GM19240 (cell line): ENCODE measurements around the gene CAMTA1.

Source experiments
- DNase-seq: peaks from one replicate; pipeline ENCODE4 v3.0.0; 2011; ENCODE audit warnings: low spot score; ENCODE audit not compliant: insufficient read length

CAMTA1 gene

DNA sequence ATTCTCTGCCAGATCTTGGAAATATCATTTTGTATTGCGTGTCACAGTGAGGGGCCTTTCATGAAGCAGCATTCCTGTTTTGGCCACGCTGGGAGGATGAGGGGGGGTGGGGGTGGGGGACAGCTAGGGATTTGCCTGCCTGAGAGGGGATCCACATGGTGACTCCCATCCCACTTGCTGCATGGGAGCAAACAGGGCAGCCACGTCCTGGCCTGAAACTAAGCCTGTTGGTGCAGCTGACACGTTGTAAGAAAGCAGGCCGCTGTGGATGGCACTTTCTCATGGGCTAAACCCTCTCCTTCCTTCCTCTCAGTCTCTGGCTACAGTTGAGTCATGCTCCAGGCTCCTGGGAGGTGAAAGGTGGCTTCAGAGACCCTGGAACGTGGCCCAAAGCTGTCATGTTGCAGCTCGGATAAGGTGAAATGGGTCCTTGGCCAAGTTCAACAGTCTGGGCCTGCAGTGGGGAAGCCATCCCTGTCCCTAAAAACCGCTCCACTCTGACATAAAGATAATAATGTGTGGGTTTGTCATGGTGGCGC, 639.2 kb downstream of the CAMTA1 start:
- no peak for DNase-seq

DNA sequence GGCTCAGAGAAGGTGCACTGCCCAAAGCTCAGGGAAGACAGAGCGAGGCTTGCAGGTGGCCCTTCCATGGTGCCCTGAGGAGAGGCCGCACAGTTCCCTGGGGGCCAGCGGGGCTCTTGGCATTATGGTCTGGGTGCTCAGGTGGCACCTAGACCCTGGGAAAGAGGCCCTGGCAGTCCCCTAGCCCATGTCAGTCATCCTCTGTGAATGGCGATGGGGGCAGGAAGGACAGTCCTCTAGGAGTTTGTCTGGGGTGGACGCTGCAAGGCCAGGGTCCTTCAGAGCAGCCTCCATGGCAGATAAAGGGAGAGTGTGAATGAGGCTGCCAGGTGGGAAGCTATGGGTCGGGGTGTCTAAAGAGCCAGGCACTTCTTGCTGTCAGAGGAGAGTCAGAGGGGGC, 640.0 kb downstream of the CAMTA1 start:
- DNase-seq, result no peak

DNA sequence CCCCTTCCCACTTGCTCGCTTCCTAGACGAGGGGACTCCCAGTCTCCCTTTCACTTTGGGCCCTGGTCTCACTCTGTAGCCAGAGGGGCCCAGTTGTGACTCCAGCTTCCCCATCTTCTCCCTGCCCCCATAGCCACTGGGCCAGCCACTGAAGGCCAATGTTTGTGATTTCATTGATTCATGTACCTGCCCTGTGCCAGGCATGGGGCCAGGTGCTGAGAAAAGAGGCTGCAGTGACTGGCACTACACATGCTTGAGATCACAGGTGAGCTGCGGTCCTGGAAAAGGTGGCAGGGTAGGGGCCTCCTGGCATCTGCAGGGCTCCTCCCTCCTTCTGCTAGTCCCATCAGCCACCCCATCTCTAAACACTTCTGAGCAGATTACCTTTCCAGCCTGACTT, 640.5 kb downstream of the CAMTA1 start:
- DNase-seq, result no peak

DNA sequence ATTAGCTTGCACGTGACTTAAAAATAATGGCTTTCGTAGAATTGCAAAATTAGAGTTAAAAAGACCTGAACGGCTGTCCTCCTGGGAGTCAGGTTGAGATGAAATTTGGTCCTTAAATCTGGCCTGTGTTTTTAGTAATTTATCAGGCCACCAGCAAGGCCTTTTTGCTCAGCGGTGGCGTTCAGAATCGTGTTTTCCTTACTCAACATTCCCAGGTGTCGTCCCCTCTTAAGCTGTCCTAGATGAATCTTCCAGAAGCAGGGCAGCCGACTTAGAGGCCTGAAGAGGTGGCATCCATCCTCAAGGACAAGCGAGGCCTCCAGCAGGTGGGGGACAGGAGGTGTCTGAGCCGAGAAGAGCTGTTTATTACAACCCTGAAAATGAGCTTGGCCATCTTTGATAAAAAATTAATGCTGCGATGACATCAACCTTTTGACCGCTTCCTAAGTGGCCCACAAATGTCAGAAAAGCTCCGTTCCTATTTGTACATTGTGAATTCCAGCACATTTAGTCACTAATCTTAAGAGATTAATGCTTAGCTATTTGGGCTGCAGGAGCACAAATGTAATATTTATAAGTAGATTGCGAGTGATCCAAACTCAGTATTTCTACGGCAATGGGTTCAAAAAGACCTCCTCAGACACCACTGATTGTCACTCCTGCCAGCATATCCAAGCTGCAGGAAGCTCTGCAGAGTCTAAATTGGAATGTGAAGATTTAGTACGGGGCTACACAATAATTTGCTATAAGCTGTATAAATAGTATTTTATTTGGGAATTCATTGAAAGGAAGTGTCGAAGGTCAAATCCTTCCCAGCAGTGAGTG, 641.7 kb downstream of the CAMTA1 start:
- DNase-seq, result no peak

DNA sequence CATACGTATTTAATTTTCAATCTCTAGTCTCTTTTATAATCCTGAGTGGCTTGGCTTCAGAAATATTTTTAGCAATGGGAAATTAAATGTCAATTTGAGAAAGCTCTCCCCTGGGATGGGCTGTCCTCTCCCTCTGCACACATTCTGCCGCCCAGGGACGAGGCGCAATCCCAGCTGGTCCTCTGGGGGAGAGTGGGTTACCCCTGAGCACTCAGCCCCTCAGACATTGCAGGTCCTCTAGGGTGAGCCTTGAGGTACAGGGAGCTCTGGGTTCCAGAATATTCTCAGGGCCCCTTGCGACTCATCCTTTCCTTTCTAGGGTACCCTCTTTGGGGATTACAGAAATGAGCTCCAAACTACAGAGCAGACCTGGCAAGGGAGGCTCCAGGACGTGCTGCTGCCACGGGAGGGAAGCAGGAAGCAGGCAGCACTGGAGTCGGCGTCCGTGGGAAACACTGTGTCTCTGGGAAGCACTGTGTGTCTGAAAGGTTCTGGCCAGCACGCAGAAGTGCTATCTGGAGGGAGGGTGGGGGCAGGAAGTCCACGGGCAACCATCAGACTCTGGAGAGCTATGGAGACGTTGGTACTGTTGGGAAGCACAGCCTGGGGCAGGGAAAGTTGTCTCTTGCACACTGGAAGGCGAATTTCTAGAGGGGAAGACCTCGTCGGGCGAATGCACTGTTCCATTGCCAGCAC, 642.5 kb downstream of the CAMTA1 start:
- DNase-seq, result no peak

DNA sequence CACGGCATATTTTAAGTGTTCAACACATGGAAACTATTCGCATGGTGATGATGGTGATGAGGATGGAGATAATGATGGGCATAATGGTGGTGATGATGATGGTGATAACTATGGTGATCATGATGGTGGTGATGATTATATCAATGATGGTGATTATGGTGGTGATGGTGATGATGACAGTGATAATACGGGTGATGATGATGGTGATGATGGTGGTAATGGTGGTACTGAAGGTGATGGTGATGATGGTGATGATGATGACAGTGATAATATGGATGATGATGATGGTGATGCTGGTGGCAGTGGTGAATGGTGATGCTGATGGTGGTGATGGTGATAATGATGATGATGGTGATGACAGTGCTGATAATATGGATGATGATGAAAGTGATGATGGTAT, 644.0 kb downstream of the CAMTA1 start:
- no peak for DNase-seq

DNA sequence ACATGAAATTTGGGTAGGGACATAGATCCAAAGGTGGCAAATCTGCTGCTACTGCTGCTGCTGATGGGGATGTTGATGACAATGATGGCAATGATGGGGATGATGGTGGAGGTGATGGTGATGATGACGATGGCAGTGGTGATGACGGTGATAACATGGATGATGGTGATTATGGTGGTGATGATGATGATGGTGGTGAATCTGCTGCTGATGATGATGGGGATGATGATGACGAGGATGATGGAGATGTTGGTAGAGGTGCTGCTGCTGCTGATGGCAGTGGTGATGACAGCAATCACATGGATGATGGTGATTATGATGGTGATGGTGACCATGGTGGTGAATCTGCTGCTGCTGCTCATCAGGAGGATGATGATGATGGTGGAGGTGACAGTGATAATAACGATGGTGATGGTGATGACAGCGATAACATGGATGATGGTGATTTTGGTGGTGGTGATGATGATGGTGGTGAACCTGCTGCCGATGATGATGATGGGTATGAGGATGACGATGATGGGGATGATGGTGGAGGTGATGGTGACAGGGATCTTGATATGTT, 644.9 kb downstream of the CAMTA1 start:
- no peak for DNase-seq

DNA sequence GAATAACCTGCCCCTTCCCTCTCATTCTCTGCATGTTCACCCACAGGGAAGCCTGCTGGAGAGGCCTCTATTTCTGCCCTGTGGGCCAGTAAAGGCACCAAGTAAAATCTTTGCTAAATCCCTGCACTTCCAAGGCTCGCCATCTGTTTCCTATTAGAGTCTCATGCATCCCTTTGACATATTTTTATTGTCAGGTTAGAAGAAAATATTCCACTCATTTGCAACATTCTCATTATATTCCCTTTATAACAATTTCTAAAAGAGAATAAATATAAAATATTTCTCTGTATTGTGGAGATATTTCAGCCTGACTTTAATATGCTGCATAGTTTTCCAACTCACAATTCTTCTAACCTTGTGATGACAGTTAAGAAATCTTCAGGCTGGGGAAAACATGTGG, 645.4 kb downstream of the CAMTA1 start:
- DNase-seq, result no peak

DNA sequence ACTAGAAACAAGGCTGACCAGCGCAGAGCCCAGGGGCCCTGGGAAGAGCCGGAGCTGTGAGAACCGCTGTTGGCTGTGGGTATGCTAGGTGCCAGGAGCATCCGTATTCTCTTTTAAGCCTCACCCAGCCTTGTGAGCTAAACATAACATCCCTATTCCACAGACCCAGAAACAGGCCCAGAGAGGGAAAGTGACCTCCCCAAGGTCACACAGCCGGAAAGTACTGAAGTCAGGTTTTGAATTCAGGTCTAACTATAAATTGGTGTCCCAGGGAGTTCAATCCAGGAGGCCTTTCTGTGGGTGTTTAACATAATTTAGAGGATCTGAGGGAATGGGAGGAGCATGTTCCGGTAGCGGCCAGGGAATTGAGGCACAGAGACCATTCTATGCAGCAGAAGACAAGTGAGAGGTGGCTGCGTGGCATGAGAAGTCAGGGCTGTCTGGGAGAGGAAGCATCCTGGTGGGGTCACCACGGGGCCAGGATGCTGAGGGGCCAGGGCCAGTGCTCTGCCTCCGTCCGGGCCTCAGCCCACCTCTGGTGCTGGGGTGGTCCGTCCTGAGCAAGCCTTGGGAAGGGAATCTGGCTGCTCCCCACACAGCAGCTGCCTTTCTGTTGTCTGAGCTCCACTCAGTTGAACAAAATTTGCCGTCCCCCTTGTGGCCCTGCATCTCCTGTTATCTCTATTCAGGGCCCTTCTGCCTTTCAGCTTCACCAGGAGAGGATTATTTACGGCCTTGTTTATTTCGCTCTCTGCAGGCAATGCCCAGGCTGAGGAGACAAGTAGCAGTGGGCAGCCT, 647.0 kb downstream of the CAMTA1 start:
- DNase-seq, result no peak

DNA sequence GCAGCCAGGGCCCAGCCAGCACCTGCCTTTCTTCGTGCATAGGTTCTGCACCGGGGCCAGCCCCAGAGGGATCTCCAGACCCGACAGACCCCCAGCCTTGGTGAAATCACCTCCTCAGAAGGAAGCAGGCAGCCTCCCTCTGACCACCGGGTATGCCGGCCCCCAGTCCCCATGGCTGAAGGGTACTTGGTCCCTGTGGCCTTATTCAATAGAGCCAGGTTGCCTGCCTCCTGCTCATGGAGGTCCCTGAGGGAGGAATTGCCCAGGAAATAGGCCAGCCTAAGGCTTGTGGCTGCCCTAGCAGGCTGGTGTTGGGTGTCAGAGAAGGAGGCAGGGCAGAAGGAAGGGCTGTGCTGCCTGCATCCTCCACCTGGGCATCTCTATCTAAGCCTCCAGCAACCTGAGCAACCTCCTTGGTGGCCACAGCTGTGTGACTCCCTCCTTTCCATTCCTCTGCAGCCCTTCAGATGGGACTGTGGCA, 647.7 kb downstream of the CAMTA1 start:
- DNase-seq, result no peak

DNA sequence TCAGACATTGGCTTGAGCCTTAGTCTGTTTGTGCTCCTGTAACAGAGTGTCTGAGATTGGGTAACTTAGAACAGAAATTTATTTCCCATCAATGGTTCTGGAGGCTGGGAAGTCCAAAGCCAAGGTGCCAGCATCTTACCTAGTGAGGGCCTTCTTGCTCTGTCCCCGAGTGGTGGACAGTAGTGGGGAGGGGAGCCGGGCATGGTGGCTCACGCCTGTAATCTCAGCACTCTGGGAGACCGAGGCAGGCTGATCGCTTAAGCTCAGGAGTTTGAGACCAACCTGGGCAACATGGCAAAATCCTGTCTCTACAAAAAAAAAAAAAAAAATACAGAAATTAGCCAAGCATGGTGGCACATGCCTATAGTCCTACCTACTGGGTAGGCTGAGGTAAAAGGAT, 649.3 kb downstream of the CAMTA1 start:
- no peak for DNase-seq

DNA sequence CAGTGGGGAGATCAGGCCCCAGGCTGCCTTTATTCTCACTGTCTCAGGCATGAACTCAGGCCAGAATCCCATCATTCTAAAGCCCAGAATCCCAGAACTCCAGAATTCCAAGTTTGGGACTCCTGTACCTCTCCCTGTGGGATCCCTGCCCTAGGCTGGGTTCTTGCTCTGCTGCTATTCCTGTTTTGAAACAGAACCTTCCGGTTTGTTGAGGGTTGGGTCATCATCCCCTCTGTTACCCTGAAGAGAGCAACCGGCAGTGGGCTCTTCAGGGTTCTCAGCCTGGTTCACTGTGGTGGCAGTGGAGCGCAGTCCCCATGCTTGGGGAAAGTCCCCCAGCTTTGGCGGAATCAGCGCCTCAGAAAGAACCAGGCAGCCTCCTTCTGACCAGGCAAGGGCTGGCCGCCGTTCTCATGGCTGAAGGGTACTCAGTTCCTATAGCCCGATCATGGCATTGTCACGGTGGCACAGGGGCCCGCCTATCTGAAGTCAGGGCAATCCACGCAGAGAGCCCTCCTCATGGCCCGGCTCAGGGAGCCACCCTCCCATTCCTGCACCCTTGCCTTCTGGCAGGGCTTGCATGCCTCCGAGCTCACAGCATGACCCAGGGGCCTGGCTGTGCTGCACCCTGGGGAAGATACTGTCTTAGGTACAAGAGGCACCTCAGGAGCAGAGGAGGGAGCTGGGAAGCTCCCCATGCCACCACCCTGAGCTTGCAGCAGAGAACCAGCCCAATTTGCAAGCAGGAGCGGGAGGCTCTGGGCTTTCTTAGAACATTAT, 650.2 kb downstream of the CAMTA1 start:
- DNase-seq, result no peak

DNA sequence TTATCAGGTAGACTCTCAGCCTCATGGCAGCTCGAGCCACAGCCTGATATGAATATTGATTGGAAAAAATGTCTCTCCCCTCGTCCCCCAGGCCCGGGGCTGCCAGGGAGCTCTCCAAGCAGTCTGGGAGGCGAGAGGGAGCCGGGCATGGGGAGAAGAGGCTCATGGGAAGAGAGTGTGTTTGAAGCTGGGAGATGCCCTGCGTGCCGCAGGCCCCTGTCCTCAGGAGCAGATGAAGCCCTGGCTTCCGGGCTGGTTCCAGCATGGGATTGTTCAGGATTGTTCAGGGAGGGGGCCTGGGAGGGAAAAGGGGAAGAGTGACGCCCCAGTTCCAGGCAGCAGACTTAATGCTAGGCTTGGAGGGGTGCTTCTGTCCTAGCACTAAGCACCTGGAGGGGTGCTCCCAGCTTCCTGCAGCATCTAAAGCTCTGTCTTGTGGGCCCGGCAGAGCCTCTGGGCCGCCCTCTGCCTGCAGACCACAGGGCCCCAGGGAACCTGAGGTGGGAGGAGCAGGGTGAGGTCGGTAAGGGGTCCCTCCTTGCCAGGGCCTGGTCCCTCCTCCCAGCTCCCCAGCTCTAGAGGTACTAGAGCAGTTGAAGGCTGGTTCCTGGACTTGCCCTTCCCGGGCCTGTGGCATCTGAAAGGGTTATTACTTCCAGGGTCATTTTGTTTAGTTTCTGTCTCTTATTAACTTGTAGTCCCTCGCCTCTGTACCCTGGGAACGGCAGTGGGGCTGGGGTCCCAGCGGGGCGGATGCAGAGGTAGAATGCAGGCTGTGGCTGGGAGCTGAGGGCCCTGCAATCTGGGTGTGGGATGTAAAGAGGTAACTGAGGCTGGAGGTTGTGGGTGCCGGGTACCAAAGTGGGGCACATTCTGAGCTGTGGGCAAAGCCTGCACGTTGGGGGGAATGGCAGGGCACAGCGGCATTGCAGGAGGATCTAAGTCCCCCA, 651.1 kb downstream of the CAMTA1 start:
- DNase-seq, result no peak

DNA sequence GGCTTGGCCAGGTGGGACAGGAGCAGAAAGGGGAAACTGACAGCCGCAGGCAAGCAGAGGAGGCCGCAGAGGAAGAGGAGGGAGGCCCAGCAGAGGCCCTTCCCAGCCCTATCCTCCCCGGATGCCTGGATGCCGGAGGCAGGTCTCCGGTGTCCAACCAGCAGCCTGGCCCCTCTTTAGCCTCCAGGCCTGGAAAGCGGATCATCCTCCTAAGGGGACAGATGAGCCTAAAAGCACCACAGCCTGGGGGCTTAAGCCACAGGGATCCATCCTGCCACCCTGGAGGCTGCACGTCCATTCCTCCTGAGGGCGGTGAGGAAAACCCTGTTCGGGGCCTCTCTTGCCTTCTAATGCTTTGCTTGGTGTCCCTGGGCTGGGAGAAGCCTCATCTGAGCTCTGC, 651.8 kb downstream of the CAMTA1 start:
- DNase-seq, result no peak

DNA sequence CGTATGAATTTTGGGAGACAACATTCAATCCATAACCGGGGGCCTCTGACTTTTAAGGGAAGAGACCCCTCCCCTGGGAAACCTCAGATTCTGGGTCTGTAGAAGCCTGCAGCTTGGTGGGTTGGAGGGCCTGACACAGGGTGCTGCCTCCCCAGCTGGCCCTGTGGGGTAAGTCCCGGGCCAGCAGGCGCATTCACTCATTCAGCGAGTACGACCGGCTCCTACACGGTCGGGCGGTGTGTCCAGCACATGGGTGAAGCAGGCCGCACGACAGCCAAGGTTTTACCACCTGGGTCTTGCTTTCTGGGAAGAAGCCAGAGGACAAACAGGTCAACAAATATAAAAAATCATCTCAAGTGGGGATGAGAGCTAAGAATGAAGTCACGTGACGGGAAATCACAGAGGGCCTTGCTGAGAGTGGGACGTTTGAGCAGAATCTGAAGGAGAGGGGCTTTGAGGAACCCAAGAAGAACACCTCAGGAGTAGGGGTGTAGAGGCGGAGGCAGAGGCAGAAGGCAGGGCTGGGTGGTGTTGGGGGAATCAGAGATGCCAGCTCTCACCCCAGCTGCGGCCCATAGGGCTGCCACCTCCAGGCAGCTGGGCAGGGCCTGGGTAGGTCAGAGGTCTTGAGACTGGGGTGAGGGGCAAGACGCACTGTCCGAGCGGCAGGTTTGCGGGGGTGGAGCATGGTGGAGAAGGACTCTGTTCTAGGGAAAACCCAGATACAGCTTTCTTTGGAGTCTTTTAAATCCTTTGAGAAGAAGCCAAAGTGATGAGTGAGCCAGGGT, 652.5 kb downstream of the CAMTA1 start:
- no peak for DNase-seq

DNA sequence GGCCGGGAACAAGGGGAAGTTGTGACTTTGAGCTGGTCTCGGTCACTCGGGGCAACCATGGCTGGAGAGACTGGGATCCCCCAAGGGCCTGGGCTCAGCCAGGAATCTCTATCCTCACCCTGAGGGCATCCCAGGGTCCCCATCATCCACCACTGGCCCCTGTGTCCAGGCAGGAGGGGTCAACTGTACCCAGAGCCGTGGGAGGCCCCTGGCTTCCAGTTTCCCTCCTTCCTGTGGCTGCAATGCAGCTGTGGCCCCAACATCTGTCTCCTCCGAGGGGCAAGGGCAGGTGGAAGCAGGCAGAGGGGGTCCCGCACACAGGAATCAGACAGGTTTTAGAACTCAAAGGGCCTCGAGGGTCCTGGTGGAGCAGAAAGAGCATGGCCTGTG, 653.1 kb downstream of the CAMTA1 start:
- DNase-seq, result no peak

DNA sequence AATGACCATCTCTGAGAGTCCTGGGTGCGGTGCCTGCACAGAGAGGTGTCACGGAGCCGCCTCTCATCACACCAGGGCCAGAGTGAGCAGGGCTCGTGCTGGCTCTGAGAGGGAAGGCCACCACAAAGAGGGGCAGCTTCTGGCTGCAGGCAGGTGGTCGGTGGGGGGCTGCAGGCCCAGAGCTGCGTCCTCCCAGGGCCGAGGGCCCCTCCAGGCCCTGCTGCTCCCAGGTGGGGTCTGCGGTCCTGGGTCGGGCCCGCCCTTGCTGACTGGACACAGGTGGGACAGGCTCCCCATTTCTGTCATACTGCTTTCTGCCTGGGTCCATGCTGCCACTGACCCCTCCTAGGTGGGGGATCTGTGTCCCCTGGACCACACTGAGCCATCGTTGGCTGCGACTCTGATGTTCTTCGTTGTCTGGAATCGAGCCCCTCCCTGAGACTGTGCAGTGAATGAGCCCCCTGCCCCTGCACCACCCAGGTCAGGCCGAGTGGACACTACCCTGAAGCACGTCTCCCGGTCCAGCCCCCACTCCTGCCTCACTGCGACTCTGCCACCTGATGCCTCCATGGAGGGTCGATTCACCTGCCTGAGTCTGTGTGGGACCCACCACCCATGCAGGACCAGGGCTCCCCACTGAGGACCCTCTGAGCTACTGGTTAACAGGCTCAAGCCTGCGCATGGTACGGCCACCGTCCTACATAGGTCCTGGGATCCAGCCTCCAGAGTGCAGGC, 653.8 kb downstream of the CAMTA1 start:
- no peak for DNase-seq

DNA sequence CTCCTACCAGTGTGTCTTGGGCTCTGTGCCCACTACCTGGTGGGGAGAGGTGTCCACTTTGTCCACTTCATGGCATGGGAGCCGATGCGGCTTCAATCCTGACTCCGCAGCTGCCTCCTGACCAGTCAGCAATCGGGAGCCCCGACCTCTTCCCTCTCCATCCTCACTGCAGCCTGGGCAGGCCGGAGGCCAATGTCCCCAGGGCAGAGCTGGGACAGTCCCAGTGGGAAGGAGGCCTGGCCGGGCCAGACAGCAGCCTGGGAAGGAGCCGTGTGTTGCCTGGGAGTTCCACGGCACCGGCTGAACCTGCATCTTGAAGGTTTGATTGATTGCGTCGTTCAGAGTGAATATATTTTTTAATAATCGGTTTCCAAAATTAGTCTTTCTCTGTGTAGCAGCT, 654.9 kb downstream of the CAMTA1 start:
- no peak for DNase-seq
